Endodermal cell (in vitro differentiated cells): ENCODE data around the gene ATP2A2. TPM values are rescaled to one million over a fixed set of nuclear protein-coding genes. Genes with fewer than 3 reads are reported as not detected.
A peak's percentile ranks its signal among the peaks of the same experiment; 100 is the strongest.

Source experiments
- DNase-seq: peaks from one replicate; pipeline ENCODE4 v3.0.0-alpha.2; 2017
- H3K27ac ChIP-seq: 2 replicates; pipeline ENCODE4 v1.5.1; 2013; ENCODE audit warnings: mild to moderate bottlenecking, low read depth, low read length, moderate library complexity
- H3K27me3 ChIP-seq: 2 replicates; pipeline ENCODE4 v1.6.1; 2013; ENCODE audit warnings: mild to moderate bottlenecking, low read length, moderate library complexity; ENCODE audit not compliant: insufficient read depth, control insufficient read depth, poor library complexity, severe bottlenecking
- H3K36me3 ChIP-seq: 2 replicates; pipeline ENCODE4 v1.7.0; 2013; ENCODE audit warnings: mild to moderate bottlenecking, low read length, moderate library complexity; ENCODE audit not compliant: control insufficient read depth, insufficient read depth
- H3K4me1 ChIP-seq: one replicate; pipeline ENCODE4 v1.7.0; 2013; ENCODE audit warnings: low read length; ENCODE audit not compliant: control insufficient read depth, insufficient read depth
- H3K4me3 ChIP-seq: 2 replicates; pipeline ENCODE4 v1.5.1; 2013; ENCODE audit warnings: mild to moderate bottlenecking, low read length, moderate library complexity
- H3K9ac ChIP-seq: 2 replicates; pipeline ENCODE4 v1.6.1; 2013; ENCODE audit warnings: mild to moderate bottlenecking, low read length, moderate library complexity; ENCODE audit not compliant: poor library complexity, severe bottlenecking; ENCODE audit errors: extremely low read depth
- H3K9me3 ChIP-seq: 2 replicates; pipeline ENCODE4 v1.6.1; 2013; ENCODE audit warnings: mild to moderate bottlenecking, low read length, moderate library complexity; ENCODE audit not compliant: control insufficient read depth
- H3K27ac Mint-ChIP-seq: 2 replicates; pipeline ENCODE4 v1.8.0; 2020; ENCODE audit warnings: mixed read lengths
- H3K27me3 Mint-ChIP-seq: 2 replicates; pipeline ENCODE4 v1.8.0; 2021; ENCODE audit warnings: mild to moderate bottlenecking, mixed read lengths; ENCODE audit not compliant: insufficient read depth
- H3K36me3 Mint-ChIP-seq: 2 replicates; pipeline ENCODE4 v1.8.0; 2020; ENCODE audit warnings: low read depth, mixed read lengths
- H3K4me1 Mint-ChIP-seq: 2 replicates; pipeline ENCODE4 v1.8.0; 2020; ENCODE audit warnings: mixed read lengths
- H3K4me3 Mint-ChIP-seq: 2 replicates; pipeline ENCODE4 v1.8.0; 2020; ENCODE audit warnings: mild to moderate bottlenecking, moderate library complexity, mixed read lengths
- H3K9me3 Mint-ChIP-seq: 2 replicates; pipeline ENCODE4 v1.8.0; 2020; ENCODE audit warnings: mild to moderate bottlenecking, mixed read lengths
- WGBS, 2 experiments: methylation state at CpG; one replicate each; pipeline versions ENCODE4 v1.1.5 to v1.1.7; 2013; ENCODE audit warnings: missing lambda C conversion rate in 2 of 2, mixed read lengths in 1 of 2; ENCODE audit not compliant: insufficient coverage in 1 of 2, insufficient read length in 1 of 2; 5-methylcytosine and 5-hydroxymethylcytosine counted together
- total RNA-seq, 2 donors: library from RNA; stranded (reverse); fragmentation: NEBNext Ultra II Directional in 1 of 2; extraction: Animal tissue kit (Norgen Biotek cat#: 25700) in 1 of 2; gene quantifications; 2 replicates in 1 of 2; 3 replicates in 1 of 2; pipeline ENCODE4 v1.2.1, GENCODE V29; 2021
- TF ChIP-seq, protein P1 (sequence below): fragments of 200-600 bp; sonication (generic); conservative IDR thresholded peaks from 2 replicates; pipeline ENCODE4 v1.5.0; 2021; ENCODE audit warnings: antibody characterized with exemption, mild to moderate bottlenecking

ATP2A2 gene
- total RNA-seq, 2 donors from 2014 or later, result 151 to 235 TPM

DNA sequence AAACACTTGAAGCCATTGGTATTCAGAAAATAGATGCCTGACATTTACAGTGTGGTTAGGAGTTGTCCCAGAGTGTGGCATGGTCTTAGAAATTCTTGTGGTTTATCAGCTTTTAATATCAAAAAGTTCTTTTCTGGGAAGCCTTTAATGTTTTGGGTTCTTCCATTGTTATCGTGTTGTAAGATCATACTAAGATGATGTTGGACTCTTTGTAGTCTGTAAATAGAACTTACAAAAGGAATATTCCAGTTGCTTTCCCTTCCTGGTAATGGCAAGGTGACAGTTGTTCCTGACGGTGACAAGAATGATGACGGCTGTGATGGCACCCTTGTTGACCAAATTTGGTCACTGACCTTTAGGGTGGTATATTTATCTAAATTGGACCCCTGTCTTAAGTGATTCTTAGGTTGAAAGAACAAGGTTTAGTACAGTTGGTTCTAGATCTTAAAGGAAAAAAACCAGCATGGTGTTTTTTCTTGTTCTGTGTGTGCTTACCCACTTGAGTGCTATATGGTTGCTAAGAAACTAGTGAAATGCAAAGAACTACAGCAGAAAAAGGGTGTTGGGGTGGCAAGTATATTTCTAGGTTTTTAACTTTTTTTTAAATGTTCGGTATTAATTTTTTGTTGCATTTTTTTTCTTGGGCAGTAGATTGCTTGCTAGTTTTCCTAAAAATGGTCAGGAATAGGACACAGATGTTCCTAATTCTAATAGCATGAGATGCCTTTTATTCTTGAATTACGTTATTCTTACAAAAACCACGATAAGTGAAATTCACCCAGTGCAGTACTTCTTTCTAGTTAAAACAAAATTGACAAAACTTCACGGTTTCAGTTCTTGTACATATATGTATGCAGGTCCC is 2.1 kb downstream of the ATP2A2 start:
- Histone ChIP-seq H3K4me1 (peaks cover 4% of the 10 kb centered on the region), H3K36me3 (peaks cover 55% of the 10 kb centered on the region), H3K4me3 (peak overlapping the region; percentile 96), H3K27ac (no peak overlapping the region), H3K9me3 (no peaks in the 10 kb centered on the region), H3K27me3 (no peaks in the 10 kb centered on the region), H3K9ac (peak overlapping the region; percentile 91)
- 72 to 76% methylated on average over 5 to 7 of the region's 7 CpGs for WGBS, 2 experiments
- Mint-ChIP-seq H3K4me1 (peaks cover 47% of the 10 kb centered on the region), H3K9me3 (no peaks in the 10 kb centered on the region), H3K4me3 (peak overlapping the region; percentile 91), H3K27ac (no peak overlapping the region), H3K27me3 (peaks cover 8% of the 10 kb centered on the region), H3K36me3 (peaks cover 45% of the 10 kb centered on the region)
- TF ChIP-seq, protein P1, sequence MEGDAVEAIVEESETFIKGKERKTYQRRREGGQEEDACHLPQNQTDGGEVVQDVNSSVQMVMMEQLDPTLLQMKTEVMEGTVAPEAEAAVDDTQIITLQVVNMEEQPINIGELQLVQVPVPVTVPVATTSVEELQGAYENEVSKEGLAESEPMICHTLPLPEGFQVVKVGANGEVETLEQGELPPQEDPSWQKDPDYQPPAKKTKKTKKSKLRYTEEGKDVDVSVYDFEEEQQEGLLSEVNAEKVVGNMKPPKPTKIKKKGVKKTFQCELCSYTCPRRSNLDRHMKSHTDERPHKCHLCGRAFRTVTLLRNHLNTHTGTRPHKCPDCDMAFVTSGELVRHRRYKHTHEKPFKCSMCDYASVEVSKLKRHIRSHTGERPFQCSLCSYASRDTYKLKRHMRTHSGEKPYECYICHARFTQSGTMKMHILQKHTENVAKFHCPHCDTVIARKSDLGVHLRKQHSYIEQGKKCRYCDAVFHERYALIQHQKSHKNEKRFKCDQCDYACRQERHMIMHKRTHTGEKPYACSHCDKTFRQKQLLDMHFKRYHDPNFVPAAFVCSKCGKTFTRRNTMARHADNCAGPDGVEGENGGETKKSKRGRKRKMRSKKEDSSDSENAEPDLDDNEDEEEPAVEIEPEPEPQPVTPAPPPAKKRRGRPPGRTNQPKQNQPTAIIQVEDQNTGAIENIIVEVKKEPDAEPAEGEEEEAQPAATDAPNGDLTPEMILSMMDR, result no peak
- DNase-seq, result no peak

DNA sequence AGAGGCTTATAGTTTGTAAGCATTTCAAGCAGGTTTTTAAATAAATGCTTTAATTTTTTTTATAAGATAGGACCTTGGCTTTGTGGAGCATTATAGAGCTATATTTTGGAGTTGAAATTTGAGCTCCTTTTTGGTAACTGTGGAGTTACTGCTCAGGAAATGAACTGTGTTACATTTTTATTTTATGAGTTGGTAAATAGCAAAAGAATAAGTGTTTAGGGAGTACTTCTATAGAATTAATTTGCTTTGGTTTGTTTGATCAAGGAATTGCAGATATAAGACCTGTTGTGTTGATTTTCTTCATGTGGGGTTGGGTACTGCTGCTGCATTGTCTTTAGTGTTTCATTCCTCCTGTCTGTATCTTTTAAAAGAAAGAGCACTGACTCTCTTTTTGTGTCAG is 3.5 kb downstream of the ATP2A2 start:
- no peaks in the 10 kb centered on the region for H3K9me3 Mint-ChIP-seq
- H3K36me3 Mint-ChIP-seq, result peaks cover 55% of the 10 kb centered on the region
- H3K4me3 ChIP-seq, result peak overlapping the region; percentile 96
- H3K27ac ChIP-seq, result no peak overlapping the region
- H3K27ac Mint-ChIP-seq, result no peak overlapping the region
- TF ChIP-seq, protein P1, result no peak
- peak overlapping the region; percentile 91 for H3K9ac ChIP-seq
- H3K4me3 Mint-ChIP-seq, result peak overlapping the region; percentile 91
- H3K9me3 ChIP-seq, result no peaks in the 10 kb centered on the region
- peaks cover 4% of the 10 kb centered on the region for H3K4me1 ChIP-seq
- peaks cover 53% of the 10 kb centered on the region for H3K4me1 Mint-ChIP-seq
- no peaks in the 10 kb centered on the region for H3K27me3 ChIP-seq
- peaks cover 64% of the 10 kb centered on the region for H3K36me3 ChIP-seq
- no peak for DNase-seq
- H3K27me3 Mint-ChIP-seq, result peaks cover 5% of the 10 kb centered on the region

DNA sequence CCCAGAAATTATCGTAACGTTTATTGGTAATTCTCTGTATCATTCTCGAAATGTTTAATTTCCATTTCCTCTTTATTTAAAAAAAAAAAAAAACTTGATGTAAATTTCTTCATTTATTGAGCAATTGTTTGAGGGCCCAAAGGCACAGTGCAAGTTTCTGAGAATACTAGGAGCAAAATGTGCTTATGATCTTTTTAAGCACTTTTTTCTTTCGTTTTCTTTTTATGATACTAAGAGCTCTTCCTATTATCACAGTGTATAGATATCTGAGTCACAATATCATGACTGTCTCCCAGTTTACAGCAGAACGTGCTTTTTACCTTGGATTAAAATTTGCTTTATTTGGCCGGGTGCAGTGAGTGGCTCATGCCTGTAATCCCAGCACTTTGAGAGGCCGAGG is 5.6 kb downstream of the ATP2A2 start:
- H3K36me3 Mint-ChIP-seq, result peaks cover 72% of the 10 kb centered on the region
- TF ChIP-seq, protein P1, result no peak

More for the DNA sequence above, 5.6 kb downstream of the ATP2A2 start:
- DNase-seq, result no peak
- H3K4me3 Mint-ChIP-seq, result no peak overlapping the region
- H3K9ac ChIP-seq, result no peak overlapping the region
- H3K36me3 ChIP-seq, result peaks cover 84% of the 10 kb centered on the region
- H3K9me3 ChIP-seq, result no peaks in the 10 kb centered on the region
- H3K27ac Mint-ChIP-seq, result no peak overlapping the region
- H3K27me3 Mint-ChIP-seq, result no peaks in the 10 kb centered on the region
- H3K4me1 Mint-ChIP-seq, result peaks cover 46% of the 10 kb centered on the region
- H3K4me3 ChIP-seq, result no peak overlapping the region
- WGBS, 2 experiments, result 90 to 96% methylated on average over 5 to 7 of the region's 7 CpGs
- no peaks in the 10 kb centered on the region for H3K27me3 ChIP-seq
- no peaks in the 10 kb centered on the region for H3K4me1 ChIP-seq
- H3K27ac ChIP-seq, result no peak overlapping the region
- no peaks in the 10 kb centered on the region for H3K9me3 Mint-ChIP-seq
